Neural crest cell (in vitro differentiated cells): Measurements from ENCODE around the gene BTBD9. TPM values are rescaled to one million over a fixed set of nuclear protein-coding genes. Genes with fewer than 3 reads are reported as not detected.

Experiments
- DNase-seq: peaks from one replicate; pipeline ENCODE4 v3.0.0; 2021; ENCODE audit warnings: low read depth, mixed read lengths, low spot score
- H3K27ac Mint-ChIP-seq: one replicate; pipeline ENCODE4 v1.8.0; 2021; ENCODE audit warnings: mild to moderate bottlenecking, mixed read lengths; ENCODE audit not compliant: unreplicated experiment
- H3K27me3 Mint-ChIP-seq: 2 replicates; pipeline ENCODE4 v1.8.0; 2021; ENCODE audit warnings: low read depth, mild to moderate bottlenecking, mixed read lengths
- H3K36me3 Mint-ChIP-seq: 2 replicates; pipeline ENCODE4 v1.8.0; 2021; ENCODE audit warnings: low read depth, mild to moderate bottlenecking, mixed read lengths
- H3K4me1 Mint-ChIP-seq: 2 replicates; pipeline ENCODE4 v1.8.0; 2021; ENCODE audit warnings: mixed read lengths
- H3K4me3 Mint-ChIP-seq: one replicate; pipeline ENCODE4 v1.8.0; 2021; ENCODE audit warnings: mild to moderate bottlenecking, mixed read lengths
- H3K9me3 Mint-ChIP-seq: 2 replicates; pipeline ENCODE4 v1.8.0; 2021; ENCODE audit warnings: mixed read lengths
- total RNA-seq: library from RNA; stranded (reverse); gene quantifications from 2 replicates; pipeline ENCODE4 v1.2.1, GENCODE V29; 2021
- TF ChIP-seq, protein P1 (sequence below): fragments of 200-600 bp; sonication (generic); conservative IDR thresholded peaks from 2 replicates; pipeline ENCODE4 v1.5.0; 2021; ENCODE audit warnings: antibody characterized with exemption, mild to moderate bottlenecking

BTBD9 gene
- total RNA-seq, 1 donor from 2014 or later: 18.0 TPM

- Mint-ChIP-seq H3K27ac (no peak overlapping the region), H3K4me1 (no peaks in the 10 kb centered on the region), H3K4me3 (no peak overlapping the region), H3K27me3 (no peaks in the 10 kb centered on the region), H3K36me3 (no peaks in the 10 kb centered on the region), H3K9me3 (no peaks in the 10 kb centered on the region)
- DNase-seq: no peak
- TF ChIP-seq, protein P1, sequence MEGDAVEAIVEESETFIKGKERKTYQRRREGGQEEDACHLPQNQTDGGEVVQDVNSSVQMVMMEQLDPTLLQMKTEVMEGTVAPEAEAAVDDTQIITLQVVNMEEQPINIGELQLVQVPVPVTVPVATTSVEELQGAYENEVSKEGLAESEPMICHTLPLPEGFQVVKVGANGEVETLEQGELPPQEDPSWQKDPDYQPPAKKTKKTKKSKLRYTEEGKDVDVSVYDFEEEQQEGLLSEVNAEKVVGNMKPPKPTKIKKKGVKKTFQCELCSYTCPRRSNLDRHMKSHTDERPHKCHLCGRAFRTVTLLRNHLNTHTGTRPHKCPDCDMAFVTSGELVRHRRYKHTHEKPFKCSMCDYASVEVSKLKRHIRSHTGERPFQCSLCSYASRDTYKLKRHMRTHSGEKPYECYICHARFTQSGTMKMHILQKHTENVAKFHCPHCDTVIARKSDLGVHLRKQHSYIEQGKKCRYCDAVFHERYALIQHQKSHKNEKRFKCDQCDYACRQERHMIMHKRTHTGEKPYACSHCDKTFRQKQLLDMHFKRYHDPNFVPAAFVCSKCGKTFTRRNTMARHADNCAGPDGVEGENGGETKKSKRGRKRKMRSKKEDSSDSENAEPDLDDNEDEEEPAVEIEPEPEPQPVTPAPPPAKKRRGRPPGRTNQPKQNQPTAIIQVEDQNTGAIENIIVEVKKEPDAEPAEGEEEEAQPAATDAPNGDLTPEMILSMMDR: no peak
Measured at GRCh38 chr6:38604700-38605099, 35.0 kb downstream of the BTBD9 start.

GRCh38 chr6:38603966-38604365 is 35.8 kb downstream of the BTBD9 start:
- no peak for DNase-seq
- Mint-ChIP-seq H3K27ac (no peak overlapping the region), H3K4me3 (no peak overlapping the region), H3K27me3 (no peaks in the 10 kb centered on the region), H3K36me3 (no peaks in the 10 kb centered on the region), H3K4me1 (no peaks in the 10 kb centered on the region), H3K9me3 (no peaks in the 10 kb centered on the region)
- TF ChIP-seq, protein P1: no peak

DNA sequence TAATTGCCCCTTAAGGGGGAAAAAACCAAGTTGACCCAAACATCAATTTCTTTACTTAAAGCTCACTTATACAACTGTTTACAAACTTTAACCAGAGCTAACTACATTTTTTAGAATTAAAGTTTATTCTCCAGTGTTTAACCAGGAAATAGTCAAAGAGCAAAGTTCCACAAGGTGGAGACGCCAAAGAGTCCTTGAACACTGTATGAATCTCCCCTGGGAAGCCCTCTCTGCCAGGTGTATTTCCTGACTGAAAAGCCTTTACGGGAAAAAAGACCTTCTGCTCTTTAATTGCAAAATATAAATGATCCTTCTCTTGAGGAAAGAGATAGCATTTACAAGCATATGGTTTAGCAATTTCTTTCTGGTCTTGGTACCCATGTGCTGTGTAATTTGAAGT is 36.2 kb downstream of the BTBD9 start:
- no peaks in the 10 kb centered on the region for H3K36me3 Mint-ChIP-seq
- no peak overlapping the region for H3K27ac Mint-ChIP-seq
- DNase-seq: no peak
- no peak overlapping the region for H3K4me3 Mint-ChIP-seq
- H3K9me3 Mint-ChIP-seq: no peaks in the 10 kb centered on the region
- no peaks in the 10 kb centered on the region for H3K4me1 Mint-ChIP-seq
- TF ChIP-seq, protein P1: no peak
- no peaks in the 10 kb centered on the region for H3K27me3 Mint-ChIP-seq

GRCh38 chr6:38599966-38600550 is 39.7 kb downstream of the BTBD9 start:
- no peaks in the 10 kb centered on the region for H3K27me3 Mint-ChIP-seq
- H3K4me3 Mint-ChIP-seq: no peak overlapping the region
- no peak overlapping the region for H3K27ac Mint-ChIP-seq
- TF ChIP-seq, protein P1: no peak
- H3K9me3 Mint-ChIP-seq: no peaks in the 10 kb centered on the region
- H3K36me3 Mint-ChIP-seq: peaks cover 7% of the 10 kb centered on the region
- H3K4me1 Mint-ChIP-seq: no peaks in the 10 kb centered on the region
- DNase-seq: no peak

DNA sequence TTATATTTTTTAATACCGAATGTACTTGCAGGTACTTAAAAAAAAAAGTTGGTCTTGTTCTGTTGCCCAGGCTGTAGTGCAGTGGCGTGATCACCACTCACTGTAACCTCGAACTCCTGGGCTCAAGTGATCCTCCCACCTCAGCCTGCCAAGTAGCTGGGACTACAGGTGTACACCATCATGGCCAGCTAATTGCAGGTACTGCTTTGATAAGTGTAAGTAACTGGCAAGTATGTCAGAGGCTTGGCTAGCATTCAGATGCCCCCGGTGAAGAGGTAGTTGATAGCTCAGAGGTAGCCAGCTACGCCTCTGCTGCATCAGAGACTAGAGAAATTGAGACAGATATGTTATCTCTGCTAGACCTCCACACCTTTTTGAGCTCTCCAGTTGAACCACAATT is 40.5 kb downstream of the BTBD9 start:
- H3K4me3 Mint-ChIP-seq: no peak overlapping the region
- no peaks in the 10 kb centered on the region for H3K9me3 Mint-ChIP-seq
- TF ChIP-seq, protein P1: no peak
- H3K27ac Mint-ChIP-seq: no peak overlapping the region
- no peak for DNase-seq
- no peaks in the 10 kb centered on the region for H3K27me3 Mint-ChIP-seq
- no peaks in the 10 kb centered on the region for H3K4me1 Mint-ChIP-seq
- H3K36me3 Mint-ChIP-seq: peaks cover 7% of the 10 kb centered on the region
